ENCODE data around the gene NOP9. TPM values are rescaled to one million over a fixed set of nuclear protein-coding genes. Genes with fewer than 3 reads are reported as not detected.

Gene NOP9, protein sequence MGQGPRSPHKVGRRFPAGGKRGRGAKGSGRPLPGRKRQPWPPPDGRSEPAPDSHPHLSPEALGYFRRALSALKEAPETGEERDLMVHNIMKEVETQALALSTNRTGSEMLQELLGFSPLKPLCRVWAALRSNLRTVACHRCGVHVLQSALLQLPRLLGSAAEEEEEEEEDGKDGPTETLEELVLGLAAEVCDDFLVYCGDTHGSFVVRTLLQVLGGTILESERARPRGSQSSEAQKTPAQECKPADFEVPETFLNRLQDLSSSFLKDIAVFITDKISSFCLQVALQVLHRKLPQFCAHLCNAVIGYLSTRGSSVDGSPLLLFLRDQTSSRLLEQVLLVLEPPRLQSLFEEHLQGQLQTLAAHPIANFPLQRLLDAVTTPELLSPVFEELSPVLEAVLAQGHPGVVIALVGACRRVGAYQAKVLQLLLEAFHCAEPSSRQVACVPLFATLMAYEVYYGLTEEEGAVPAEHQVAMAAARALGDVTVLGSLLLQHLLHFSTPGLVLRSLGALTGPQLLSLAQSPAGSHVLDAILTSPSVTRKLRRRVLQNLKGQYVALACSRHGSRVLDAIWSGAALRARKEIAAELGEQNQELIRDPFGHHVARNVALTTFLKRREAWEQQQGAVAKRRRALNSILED
- total RNA-seq (12.5 and 13.2 TPM in 2 replicates), polyA plus RNA-seq (2.4 and 3.7 TPM in 2 replicates)

DNA sequence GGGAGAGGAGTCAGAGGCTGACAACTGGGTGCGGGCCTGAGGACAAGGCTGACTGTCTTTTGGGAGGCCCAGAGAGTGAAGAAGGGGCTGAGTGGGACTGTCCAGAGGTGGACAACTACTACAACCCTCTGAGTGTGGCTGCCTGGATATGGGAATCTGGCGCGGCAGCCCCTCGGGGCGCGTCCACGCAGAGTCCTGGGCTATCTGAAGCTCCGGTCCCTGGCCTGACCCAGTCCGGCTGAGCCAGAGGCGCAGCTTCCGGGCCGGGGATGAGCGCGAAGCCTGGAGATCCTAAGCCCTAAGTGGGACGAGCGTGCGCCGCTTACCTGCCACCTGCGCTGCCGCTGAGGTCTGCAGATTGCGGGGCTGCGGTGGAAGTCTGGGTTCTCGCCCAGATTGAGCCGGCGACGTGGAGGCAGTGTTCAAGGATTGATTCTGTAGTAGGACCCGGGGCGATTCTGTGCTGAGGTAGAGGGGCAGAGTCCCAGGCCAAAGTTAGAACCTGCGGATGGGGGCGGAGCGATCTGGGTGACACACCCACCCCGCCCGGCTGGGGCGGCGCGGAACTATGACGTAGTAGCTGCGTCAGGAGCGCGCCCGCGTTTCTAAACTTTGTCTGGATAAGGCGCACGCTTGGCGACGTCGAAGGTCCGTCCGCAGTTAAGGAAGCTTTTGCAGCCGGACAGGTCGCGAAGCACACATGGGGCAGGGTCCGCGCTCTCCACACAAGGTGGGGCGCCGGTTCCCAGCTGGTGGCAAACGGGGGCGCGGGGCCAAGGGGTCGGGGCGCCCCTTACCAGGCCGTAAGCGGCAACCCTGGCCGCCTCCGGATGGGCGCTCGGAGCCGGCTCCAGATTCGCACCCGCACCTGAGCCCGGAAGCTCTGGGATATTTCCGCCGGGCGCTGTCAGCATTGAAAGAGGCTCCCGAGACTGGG, at the start of gene NOP9, which contains the start of gene DHRS1:
TSS of gene NOP9 (plus strand) at position 596 of the 937 bp plus-strand sequence. CDS start at position 701, 105 bp downstream.
TSS of gene DHRS1 (minus strand) at position 526 of the 937 bp plus-strand sequence. CDS start 674 bp downstream, outside the sequence.
- no peaks in the 10 kb centered on the region for H3K9me2 ChIP-seq (replicated peaks; ENCODE audit: insufficient read depth)
- no peaks in the 10 kb centered on the region for H3K27me3 ChIP-seq
- H3K36me3 ChIP-seq (replicated peaks; ENCODE audit: insufficient read depth, low read depth), result no peaks in the 10 kb centered on the region
- peak within 1 kb of the TSS; percentile 67 for H2AFZ ChIP-seq
- peaks cover 29% of the 10 kb centered on the region for H3K79me2 ChIP-seq
- peak; percentile 96 for DNase-seq (ENCODE audit: low spot score)
- peak within 1 kb of the TSS; percentile 85 for H3K4me2 ChIP-seq
- no peaks in the 10 kb centered on the region for H4K20me1 ChIP-seq (ENCODE audit: insufficient read depth, poor library complexity, severe bottlenecking)
- TF ChIP-seq EZH2phosphoT487 (IDR thresholded peaks at IDR 0.05; ENCODE audit: low read depth, severe bottlenecking, unreplicated experiment), result no peak
- TF ChIP-seq EZH2 (IDR thresholded peaks at IDR 0.05; ENCODE audit: borderline replicate concordance), result no peak
- TF ChIP-seq, protein P1, sequence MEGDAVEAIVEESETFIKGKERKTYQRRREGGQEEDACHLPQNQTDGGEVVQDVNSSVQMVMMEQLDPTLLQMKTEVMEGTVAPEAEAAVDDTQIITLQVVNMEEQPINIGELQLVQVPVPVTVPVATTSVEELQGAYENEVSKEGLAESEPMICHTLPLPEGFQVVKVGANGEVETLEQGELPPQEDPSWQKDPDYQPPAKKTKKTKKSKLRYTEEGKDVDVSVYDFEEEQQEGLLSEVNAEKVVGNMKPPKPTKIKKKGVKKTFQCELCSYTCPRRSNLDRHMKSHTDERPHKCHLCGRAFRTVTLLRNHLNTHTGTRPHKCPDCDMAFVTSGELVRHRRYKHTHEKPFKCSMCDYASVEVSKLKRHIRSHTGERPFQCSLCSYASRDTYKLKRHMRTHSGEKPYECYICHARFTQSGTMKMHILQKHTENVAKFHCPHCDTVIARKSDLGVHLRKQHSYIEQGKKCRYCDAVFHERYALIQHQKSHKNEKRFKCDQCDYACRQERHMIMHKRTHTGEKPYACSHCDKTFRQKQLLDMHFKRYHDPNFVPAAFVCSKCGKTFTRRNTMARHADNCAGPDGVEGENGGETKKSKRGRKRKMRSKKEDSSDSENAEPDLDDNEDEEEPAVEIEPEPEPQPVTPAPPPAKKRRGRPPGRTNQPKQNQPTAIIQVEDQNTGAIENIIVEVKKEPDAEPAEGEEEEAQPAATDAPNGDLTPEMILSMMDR (IDR thresholded peaks at IDR 0.05; ENCODE audit: poor library complexity), result no peak
- peak within 1 kb of the TSS; percentile 95 for H3K27ac ChIP-seq
- H3K4me3 ChIP-seq, result peak within 1 kb of the TSS; percentile 87
- H3K9me3 ChIP-seq (ENCODE audit: low read depth), result no peaks in the 10 kb centered on the region
- peaks cover 20% of the 10 kb centered on the region for H3K4me1 ChIP-seq (ENCODE audit: insufficient read depth)
- 2% methylated on average over 75 of the region's 75 CpGs for WGBS (ENCODE audit: low lambda C conversion rate, missing lambda C conversion rate)

DNA sequence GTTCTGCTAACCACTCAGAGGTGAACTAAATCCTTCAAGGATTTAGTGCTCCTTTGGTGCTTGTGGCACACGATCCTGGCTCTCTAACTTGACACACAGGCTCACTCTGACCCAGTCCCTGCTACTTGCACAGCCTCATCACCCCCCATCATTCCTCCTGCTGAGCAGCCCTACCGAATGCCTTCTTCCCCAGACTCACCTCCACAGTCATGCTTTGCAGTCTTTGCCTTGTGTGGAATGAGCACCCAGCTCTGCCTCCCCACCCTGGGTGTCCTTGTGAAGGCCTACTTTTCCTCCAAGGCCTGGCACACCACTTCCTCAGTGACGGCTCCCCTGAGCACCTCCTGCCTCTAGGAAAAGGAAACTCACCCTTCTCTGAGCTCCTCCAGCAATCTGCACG, 49.3 kb upstream of the NOP9 start:
- no peaks in the 10 kb centered on the region for H3K27me3 ChIP-seq
- DNase-seq (ENCODE audit: low spot score), result no peak
- no peaks in the 10 kb centered on the region for H3K9me2 ChIP-seq (replicated peaks; ENCODE audit: insufficient read depth)
- H3K36me3 ChIP-seq (replicated peaks; ENCODE audit: insufficient read depth, low read depth), result no peaks in the 10 kb centered on the region
- H2AFZ ChIP-seq, result no peak overlapping the region
- H3K9me3 ChIP-seq (ENCODE audit: low read depth), result no peaks in the 10 kb centered on the region
- TF ChIP-seq EZH2 (IDR thresholded peaks at IDR 0.05; ENCODE audit: borderline replicate concordance), result no peak
- TF ChIP-seq, protein P1 (IDR thresholded peaks at IDR 0.05; ENCODE audit: poor library complexity), result no peak
- H3K27ac ChIP-seq, result no peak overlapping the region
- 81% methylated on average over 4 of the region's 4 CpGs for WGBS (ENCODE audit: low lambda C conversion rate, missing lambda C conversion rate)
- H3K79me2 ChIP-seq, result no peaks in the 10 kb centered on the region
- no peaks in the 10 kb centered on the region for H4K20me1 ChIP-seq (ENCODE audit: insufficient read depth, poor library complexity, severe bottlenecking)
- H3K4me1 ChIP-seq (ENCODE audit: insufficient read depth), result peaks cover 8% of the 10 kb centered on the region
- no peak overlapping the region for H3K4me3 ChIP-seq
- no peak overlapping the region for H3K4me2 ChIP-seq

DNA sequence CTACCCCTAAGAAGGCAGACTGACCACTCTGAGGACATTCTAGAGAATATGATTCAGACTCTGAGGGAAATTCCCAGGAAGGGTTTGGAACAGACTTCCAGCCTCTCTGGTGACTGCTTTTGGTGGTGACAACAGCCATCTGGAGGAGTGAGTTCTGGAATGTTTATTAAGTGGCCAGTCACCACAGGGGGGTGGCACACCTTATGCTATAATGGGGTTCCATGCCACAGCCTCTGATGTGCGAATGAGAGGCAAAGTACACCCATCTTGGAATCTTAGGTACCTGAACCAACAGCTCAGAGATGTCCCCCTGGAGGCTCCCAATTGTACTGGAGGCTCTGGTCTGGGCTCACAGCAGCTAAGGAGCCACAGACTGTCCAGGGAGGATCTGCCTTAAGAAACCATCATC, 47.8 kb upstream of the NOP9 start:
- 92% methylated on average over 1 of the region's 1 CpG for WGBS (ENCODE audit: low lambda C conversion rate, missing lambda C conversion rate)
- no peaks in the 10 kb centered on the region for H3K36me3 ChIP-seq (replicated peaks; ENCODE audit: insufficient read depth, low read depth)
- no peaks in the 10 kb centered on the region for H3K9me2 ChIP-seq (replicated peaks; ENCODE audit: insufficient read depth)
- no peaks in the 10 kb centered on the region for H4K20me1 ChIP-seq (ENCODE audit: insufficient read depth, poor library complexity, severe bottlenecking)
- no peaks in the 10 kb centered on the region for H3K9me3 ChIP-seq (ENCODE audit: low read depth)
- H3K4me3 ChIP-seq, result no peak overlapping the region
- no peak overlapping the region for H3K4me2 ChIP-seq
- peak overlapping the region; percentile 15 for H3K27ac ChIP-seq
- no peak overlapping the region for H2AFZ ChIP-seq
- peaks cover 8% of the 10 kb centered on the region for H3K4me1 ChIP-seq (ENCODE audit: insufficient read depth)
- DNase-seq (ENCODE audit: low spot score), result no peak
- H3K79me2 ChIP-seq, result no peaks in the 10 kb centered on the region
- no peak for TF ChIP-seq EZH2 (IDR thresholded peaks at IDR 0.05; ENCODE audit: borderline replicate concordance)
- TF ChIP-seq EZH2phosphoT487 (IDR thresholded peaks at IDR 0.05; ENCODE audit: low read depth, severe bottlenecking, unreplicated experiment), result no peak
- TF ChIP-seq, protein P1 (IDR thresholded peaks at IDR 0.05; ENCODE audit: poor library complexity), result no peak
- no peaks in the 10 kb centered on the region for H3K27me3 ChIP-seq

Measured in hepatocyte (in vitro differentiated cells).